GM12891 (cell line): ENCODE measurements around the gene MICALL2.

Experiments
- PAX5 ChIP-seq: IDR thresholded peaks from 2 replicates; pipeline ENCODE4 v1.6.1; 2011; ENCODE audit warnings: low read length, moderate library complexity, mild to moderate bottlenecking; ENCODE audit not compliant: insufficient read depth, severe bottlenecking
- POLR2A ChIP-seq: IDR thresholded peaks from 2 replicates; pipeline ENCODE4 v1.6.1; 2011; ENCODE audit warnings: low read depth, low read length, control low read depth
- POLR2AphosphoS5 ChIP-seq: IDR thresholded peaks from 2 replicates; pipeline ENCODE4 v1.6.1; 2011; ENCODE audit warnings: low read depth, low read length, control low read depth
- POU2F2 ChIP-seq: IDR thresholded peaks from 2 replicates; pipeline ENCODE4 v1.6.1; 2011; ENCODE audit warnings: low read depth, mild to moderate bottlenecking, control low read depth, low read length, moderate library complexity
- SPI1 ChIP-seq: IDR thresholded peaks from 2 replicates; pipeline ENCODE4 v1.6.1; 2011; ENCODE audit warnings: low read depth, low read length, control low read depth
- TAF1 ChIP-seq: IDR thresholded peaks from 2 replicates; pipeline ENCODE4 v1.6.1; 2011; ENCODE audit warnings: low read depth, low read length, control low read depth

DNA sequence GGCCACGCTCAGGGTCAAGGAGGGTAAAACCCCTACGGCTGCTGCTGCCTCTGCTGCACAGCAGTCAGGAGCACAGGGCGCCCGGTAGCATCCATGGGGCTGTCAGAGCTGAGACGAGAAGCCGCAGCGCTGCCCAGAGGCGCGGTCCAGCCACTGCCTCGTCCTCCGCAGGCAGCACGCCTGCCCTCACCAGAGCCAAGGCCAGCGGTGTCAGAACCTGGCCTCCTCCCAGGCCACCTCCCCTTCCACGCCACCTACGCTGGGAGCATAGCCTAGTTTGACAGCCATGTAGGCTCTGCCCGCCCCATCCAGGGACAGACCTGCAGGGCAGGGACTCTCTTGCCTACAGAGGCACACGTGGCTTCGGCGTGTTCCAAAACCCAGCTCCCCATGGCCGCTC is 28.7 kb upstream of the MICALL2 start:
- TF ChIP-seq POLR2A (no peak), SPI1 (no peak), POLR2AphosphoS5 (no peak), TAF1 (no peak), PAX5 (no peak), POU2F2 (no peak)
